Muscle layer of colon (tissue), 2 donors: ENCODE measurements around the gene POLR2I.
"Not testable (repeated sequence)": the region's sequence is repeated elsewhere in the genome, so short reads cannot be mapped to it uniquely, and the experiment has no call there.

Source experiments
- H3K27ac ChIP-seq: one replicate; pipeline ENCODE4 v1.7.0; 2013; ENCODE audit warnings: low read depth, mild to moderate bottlenecking, low read length, moderate library complexity
- H3K27me3 ChIP-seq, 2 donors: one replicate each; pipeline ENCODE4 v1.7.0; 2013; ENCODE audit warnings: low read length in 2 of 2, mild to moderate bottlenecking in 2 of 2; ENCODE audit not compliant: insufficient read depth in 2 of 2, control insufficient read depth in 1 of 2
- H3K36me3 ChIP-seq: one replicate; pipeline ENCODE4 v1.7.0; 2013; ENCODE audit warnings: mild to moderate bottlenecking, low read length; ENCODE audit not compliant: insufficient read depth
- H3K4me1 ChIP-seq: one replicate; pipeline ENCODE4 v1.7.0; 2013; ENCODE audit warnings: mild to moderate bottlenecking, low read length; ENCODE audit not compliant: insufficient read depth
- H3K4me3 ChIP-seq, 2 donors: one replicate each; pipeline ENCODE4 v1.7.0; 2013; ENCODE audit warnings: low read length in 2 of 2, low read depth in 1 of 2, mild to moderate bottlenecking in 1 of 2, moderate library complexity in 1 of 2
- H3K9ac ChIP-seq: one replicate; pipeline ENCODE4 v1.7.0; 2013; ENCODE audit warnings: low read length
- H3K9me3 ChIP-seq: one replicate; pipeline ENCODE4 v1.7.0; 2013; ENCODE audit warnings: mild to moderate bottlenecking, low read length
- donor health status: abdominal sarcoma.
- donor health status: Adenocarcinoma of cecum.

Gene POLR2I

GRCh38 chr19:36072081-36072480 is 42.6 kb downstream of the POLR2I start:
- H3K27me3 ChIP-seq = no peaks in the 10 kb centered on the region
- H3K9ac ChIP-seq = no peak overlapping the region
- no peak overlapping the region for H3K27ac ChIP-seq
- no peaks in the 10 kb centered on the region for H3K4me1 ChIP-seq
- no peaks in the 10 kb centered on the region for H3K36me3 ChIP-seq
- H3K4me3 ChIP-seq = no peak overlapping the region
- H3K9me3 ChIP-seq = no peaks in the 10 kb centered on the region

GRCh38 chr19:36068810-36069499 is 45.7 kb downstream of the POLR2I start:
- not testable (repeated sequence) for H3K9ac ChIP-seq, H3K27me3 ChIP-seq, H3K4me3 ChIP-seq, H3K9me3 ChIP-seq, H3K36me3 ChIP-seq, H3K27ac ChIP-seq, H3K4me1 ChIP-seq

- no peak overlapping the region for H3K27ac ChIP-seq
- no peaks in the 10 kb centered on the region for H3K9me3 ChIP-seq
These were observed 47.0 kb downstream of the POLR2I start for GRCh38 chr19:36067681-36068080.

GRCh38 chr19:36064826-36065225 is 49.8 kb downstream of the POLR2I start:
- Histone ChIP-seq H3K27me3 (no peaks in the 10 kb centered on the region), H3K36me3 (no peaks in the 10 kb centered on the region), H3K4me1 (no peaks in the 10 kb centered on the region)

More at GRCh38 chr19:36067681-36068080, 47.0 kb downstream of the POLR2I start:
- H3K36me3 ChIP-seq = no peaks in the 10 kb centered on the region
- no peak overlapping the region for H3K9ac ChIP-seq
- no peak overlapping the region for H3K4me3 ChIP-seq
- no peaks in the 10 kb centered on the region for H3K4me1 ChIP-seq
- no peaks in the 10 kb centered on the region for H3K27me3 ChIP-seq

More at GRCh38 chr19:36064826-36065225, 49.8 kb downstream of the POLR2I start:
- H3K9ac ChIP-seq = no peak overlapping the region
- no peak overlapping the region for H3K4me3 ChIP-seq
- H3K9me3 ChIP-seq = no peaks in the 10 kb centered on the region
- no peak overlapping the region for H3K27ac ChIP-seq
